H9 (cell line): ENCODE measurements around the gene MRPL36. TPM values are rescaled to one million over a fixed set of nuclear protein-coding genes. Genes with fewer than 3 reads are reported as not detected.

Experiments
- DNase-seq: peaks from one replicate; pipeline ENCODE4 v3.0.0-alpha.2; 2017
- H2AFZ ChIP-seq: one replicate; pipeline ENCODE4 v1.6.1; 2013; ENCODE audit warnings: mild to moderate bottlenecking, low read length, control low read depth, moderate library complexity
- H2AK5ac ChIP-seq: 2 replicates; pipeline ENCODE4 v1.6.1; 2013; ENCODE audit warnings: low read length, control low read depth, mixed read lengths; ENCODE audit not compliant: insufficient read length
- H2BK120ac ChIP-seq: one replicate; pipeline ENCODE4 v1.6.1; 2013; ENCODE audit warnings: low read depth, mild to moderate bottlenecking, low read length, control low read depth, inconsistent platforms; ENCODE audit not compliant: poor library complexity, severe bottlenecking
- H2BK12ac ChIP-seq: 2 replicates; pipeline ENCODE4 v1.6.1; 2013; ENCODE audit warnings: low read length, control low read depth, mixed read lengths, low read depth; ENCODE audit not compliant: insufficient read length
- H2BK15ac ChIP-seq: 2 replicates; pipeline ENCODE4 v1.6.1; 2013; ENCODE audit warnings: low read depth, low read length, control low read depth
- H2BK20ac ChIP-seq: one replicate; pipeline ENCODE4 v1.6.1; 2013; ENCODE audit warnings: low read depth, mild to moderate bottlenecking, low read length, control low read depth, inconsistent platforms; ENCODE audit not compliant: poor library complexity, severe bottlenecking
- H2BK5ac ChIP-seq: 2 replicates; pipeline ENCODE4 v1.6.1; 2013; ENCODE audit warnings: low read length, control low read depth, mixed read lengths; ENCODE audit not compliant: insufficient read length
- H3K14ac ChIP-seq: 2 replicates; pipeline ENCODE4 v1.6.1; 2013; ENCODE audit warnings: low read length, control low read depth; ENCODE audit not compliant: insufficient read depth
- H3K18ac ChIP-seq: 2 replicates; pipeline ENCODE4 v1.6.1; 2013; ENCODE audit warnings: low read depth, mild to moderate bottlenecking, mixed read lengths, low read length, control low read depth; ENCODE audit not compliant: insufficient read length
- H3K23ac ChIP-seq: 2 replicates; pipeline ENCODE4 v1.6.1; 2013; ENCODE audit warnings: low read length, control low read depth, mixed read lengths, low read depth; ENCODE audit not compliant: insufficient read length
- H3K23me2 ChIP-seq: 2 replicates; pipeline ENCODE4 v1.6.1; 2013; ENCODE audit warnings: low read depth, mild to moderate bottlenecking, mixed read lengths, low read length, control low read depth; ENCODE audit not compliant: insufficient read length, poor library complexity, severe bottlenecking
- H3K27ac ChIP-seq: 2 replicates; pipeline ENCODE4 v1.5.1; 2013; ENCODE audit warnings: low read length, control low read depth, mixed read lengths, low read depth; ENCODE audit not compliant: insufficient read length
- H3K27me3 ChIP-seq: 2 replicates; pipeline ENCODE4 v1.6.1; 2013; ENCODE audit warnings: low read length, control low read depth, inconsistent platforms; ENCODE audit not compliant: insufficient read depth
- H3K4ac ChIP-seq: 2 replicates; pipeline ENCODE4 v1.6.1; 2013; ENCODE audit warnings: low read depth, mild to moderate bottlenecking, control low read depth, inconsistent platforms, low read length, moderate library complexity
- H3K4me1 ChIP-seq: 2 replicates; pipeline ENCODE4 v1.6.1; 2013; ENCODE audit warnings: low read length, control low read depth, inconsistent platforms; ENCODE audit not compliant: insufficient read depth
- H3K4me2 ChIP-seq: 2 replicates; pipeline ENCODE4 v1.6.1; 2013; ENCODE audit warnings: low read length, control low read depth, mixed read lengths; ENCODE audit not compliant: insufficient read length, insufficient read depth
- H3K56ac ChIP-seq: 2 replicates; pipeline ENCODE4 v1.6.1; 2013; ENCODE audit warnings: low read depth, mild to moderate bottlenecking, mixed read lengths, low read length, control low read depth; ENCODE audit not compliant: insufficient read length
- H3K79me1 ChIP-seq: 2 replicates; pipeline ENCODE4 v1.6.1; 2013; ENCODE audit warnings: low read depth, mild to moderate bottlenecking, moderate library complexity, low read length, control low read depth, inconsistent platforms; ENCODE audit not compliant: insufficient read depth, poor library complexity, severe bottlenecking
- H3K79me2 ChIP-seq: 2 replicates; pipeline ENCODE4 v1.6.1; 2013; ENCODE audit warnings: low read length, control low read depth, inconsistent platforms; ENCODE audit not compliant: insufficient read depth
- H3K9ac ChIP-seq: 2 replicates; pipeline ENCODE4 v1.6.1; 2013; ENCODE audit warnings: low read length, control low read depth, mixed read lengths; ENCODE audit not compliant: insufficient read length; ENCODE audit errors: extremely low read depth
- H3K9me3 ChIP-seq: one replicate; pipeline ENCODE4 v1.6.1; 2013; ENCODE audit warnings: low read depth, low read length, inconsistent platforms; ENCODE audit not compliant: control insufficient read depth
- H3T11ph ChIP-seq: one replicate; pipeline ENCODE4 v1.6.1; 2013; ENCODE audit warnings: mild to moderate bottlenecking, low read length, control low read depth, inconsistent platforms
- H4K20me1 ChIP-seq: one replicate; pipeline ENCODE4 v1.6.1; 2013; ENCODE audit not compliant: control insufficient read depth, insufficient read length, insufficient read depth
- H4K5ac ChIP-seq: 2 replicates; pipeline ENCODE4 v1.6.1; 2013; ENCODE audit warnings: low read depth, mild to moderate bottlenecking, mixed read lengths, low read length, control low read depth; ENCODE audit not compliant: insufficient read length
- H4K8ac ChIP-seq: replicated peaks from 2 replicates; pipeline ENCODE4 v1.6.1; 2013; ENCODE audit warnings: low read length, control low read depth, mixed read lengths, low read depth; ENCODE audit not compliant: insufficient read length
- H4K91ac ChIP-seq: 2 replicates; pipeline ENCODE4 v1.6.1; 2013; ENCODE audit warnings: low read depth, mild to moderate bottlenecking, moderate library complexity, mixed read lengths, low read length, control low read depth; ENCODE audit not compliant: insufficient read length
- H3K27ac Mint-ChIP-seq, 3 experiments: 2 replicates in 2 of 3; 3 replicates in 1 of 3; pipeline ENCODE4 v1.8.0; 2020 to 2021; ENCODE audit warnings: mixed read lengths in 3 of 3, mild to moderate bottlenecking in 1 of 3, moderate library complexity in 1 of 3
- H3K27me3 Mint-ChIP-seq: 2 replicates; pipeline ENCODE4 v1.8.0; 2021; ENCODE audit warnings: low read depth, mild to moderate bottlenecking, moderate library complexity, mixed read lengths
- H3K36me3 Mint-ChIP-seq, 3 experiments: 2 replicates in 2 of 3; 3 replicates in 1 of 3; pipeline ENCODE4 v1.8.0; 2020 to 2021; ENCODE audit warnings: low read depth in 3 of 3, mixed read lengths in 3 of 3; ENCODE audit not compliant: insufficient read depth in 1 of 3
- H3K4me1 Mint-ChIP-seq, 2 experiments: 2 replicates each; pipeline ENCODE4 v1.8.0; 2020; ENCODE audit warnings: mixed read lengths in 2 of 2
- H3K4me3 Mint-ChIP-seq, 2 experiments: 2 replicates in 1 of 2; 3 replicates in 1 of 2; pipeline ENCODE4 v1.8.0; 2020 to 2021; ENCODE audit warnings: mild to moderate bottlenecking in 2 of 2, mixed read lengths in 2 of 2, moderate library complexity in 1 of 2
- H3K9me3 Mint-ChIP-seq, 2 experiments: 2 replicates in 1 of 2; 3 replicates in 1 of 2; pipeline ENCODE4 v1.8.0; 2020; ENCODE audit warnings: mild to moderate bottlenecking in 2 of 2, mixed read lengths in 2 of 2, moderate library complexity in 1 of 2
- whole genome bisulfite sequencing: extraction: QIAGEN DNeasy Blood & Tissue Kit; methylation state at CpG from one replicate; pipeline ENCODE4 v1.1.7; 2013; ENCODE audit warnings: missing lambda C conversion rate, low lambda C conversion rate, mixed read lengths; ENCODE audit not compliant: insufficient read length; ENCODE audit errors: extremely low coverage; 5-methylcytosine and 5-hydroxymethylcytosine counted together
- total RNA-seq: library from RNA; stranded (reverse); gene quantifications from 2 replicates; pipeline ENCODE4 v1.2.1, GENCODE V29; 2021
- TF ChIP-seq, protein P1 (sequence below): fragments of 200-600 bp; sonication (generic); conservative IDR thresholded peaks from 3 replicates; pipeline ENCODE4 v1.8.0; 2021; ENCODE audit warnings: antibody characterized with exemption, mild to moderate bottlenecking

The MRPL36 gene
- total RNA-seq, 1 experiment from 2014 or later = 67.3 TPM

DNA sequence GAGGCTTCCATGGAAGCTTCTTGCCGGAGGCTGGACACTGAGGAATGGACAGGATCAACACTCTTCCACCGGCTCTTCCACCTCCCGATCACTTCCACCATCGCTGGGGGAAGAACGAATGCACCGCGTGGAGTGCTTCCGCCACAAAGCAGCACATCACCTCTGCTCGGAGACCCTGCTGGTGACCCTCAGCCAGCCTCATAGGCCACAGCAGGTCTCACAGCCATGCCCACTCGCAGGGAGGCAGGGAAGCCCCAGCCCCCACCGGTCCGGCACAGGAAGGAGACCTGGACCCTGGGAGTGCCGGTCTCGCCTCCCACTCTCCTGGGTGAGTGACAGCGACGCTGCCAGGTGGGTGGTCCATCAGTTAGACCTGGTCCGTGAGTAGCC, 4.7 kb downstream of the MRPL36 start:
- Histone ChIP-seq H3K9ac (no peak overlapping the region), H2AFZ (no peak overlapping the region), H3K79me1 (peaks cover 6% of the 10 kb centered on the region), H3K23ac (no peak overlapping the region), H3K23me2 (peaks cover 4% of the 10 kb centered on the region), H4K91ac (no peak overlapping the region), H3K14ac (no peak overlapping the region), H3K4me1 (0 out of 2 replicates have a peak, but pooled peaks cover 3% of the 10 kb centered on the region), H2BK5ac (no peak overlapping the region), H3K4me2 (no peak overlapping the region), H4K5ac (no peak overlapping the region), H3K79me2 (peaks cover 3% of the 10 kb centered on the region; the same call in 1 of the 2 replicates), H2BK12ac (no peak overlapping the region), H2BK15ac (no peak overlapping the region; the same call in 1 of the 2 replicates), H4K8ac (no peak overlapping the region), H3K27ac (no peak overlapping the region), H3K56ac (no peak overlapping the region), H2AK5ac (no peak overlapping the region), H3K9me3 (no peaks in the 10 kb centered on the region), H2BK20ac (no peak overlapping the region), H3K27me3 (no peaks in the 10 kb centered on the region), H3K4ac (no peak overlapping the region), H4K20me1 (no peaks in the 10 kb centered on the region), H3T11ph (no peak overlapping the region), H2BK120ac (no peak overlapping the region), H3K18ac (no peak overlapping the region)
- Mint-ChIP-seq H3K27me3 (no peaks in the 10 kb centered on the region), H3K4me1 (peaks cover 16 to 20% of the 10 kb centered on the region in 2 experiments), H3K4me3 (no peak overlapping the region), H3K27ac (peak overlapping the region in 1 of 3 experiments; percentile 33; a peak in 1 of 7 replicates), H3K9me3 (peaks cover 0 to 2% of the 10 kb centered on the region in 2 experiments; a peak in 1 of 5 replicates), H3K36me3 (peaks cover 14 to 29% (median 25%) of the 10 kb centered on the region in 3 experiments)
- TF ChIP-seq, protein P1, sequence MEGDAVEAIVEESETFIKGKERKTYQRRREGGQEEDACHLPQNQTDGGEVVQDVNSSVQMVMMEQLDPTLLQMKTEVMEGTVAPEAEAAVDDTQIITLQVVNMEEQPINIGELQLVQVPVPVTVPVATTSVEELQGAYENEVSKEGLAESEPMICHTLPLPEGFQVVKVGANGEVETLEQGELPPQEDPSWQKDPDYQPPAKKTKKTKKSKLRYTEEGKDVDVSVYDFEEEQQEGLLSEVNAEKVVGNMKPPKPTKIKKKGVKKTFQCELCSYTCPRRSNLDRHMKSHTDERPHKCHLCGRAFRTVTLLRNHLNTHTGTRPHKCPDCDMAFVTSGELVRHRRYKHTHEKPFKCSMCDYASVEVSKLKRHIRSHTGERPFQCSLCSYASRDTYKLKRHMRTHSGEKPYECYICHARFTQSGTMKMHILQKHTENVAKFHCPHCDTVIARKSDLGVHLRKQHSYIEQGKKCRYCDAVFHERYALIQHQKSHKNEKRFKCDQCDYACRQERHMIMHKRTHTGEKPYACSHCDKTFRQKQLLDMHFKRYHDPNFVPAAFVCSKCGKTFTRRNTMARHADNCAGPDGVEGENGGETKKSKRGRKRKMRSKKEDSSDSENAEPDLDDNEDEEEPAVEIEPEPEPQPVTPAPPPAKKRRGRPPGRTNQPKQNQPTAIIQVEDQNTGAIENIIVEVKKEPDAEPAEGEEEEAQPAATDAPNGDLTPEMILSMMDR = no peak
- no peak for DNase-seq
- no CpG with 5 or more reads among the region's 17 CpGs for WGBS
